CD4-positive, alpha-beta T cell treated with Interleukin-6 for 4 hours (primary cell): ENCODE results near the gene PTPRF.

Experiments
- DNase-seq: peaks from one replicate; pipeline ENCODE4 v3.0.0-alpha.2; 2020; ENCODE audit warnings: mixed read lengths

The PTPRF gene

GRCh38 chr1:43673261-43673660 lies 142.6 kb downstream of the PTPRF start:
- DNase-seq = no peak
